Right lobe of liver (tissue), 4 donors: Measurements from ENCODE around the gene CYP1A1.

Source experiments
- POLR2A ChIP-seq: fragments of 450-650 bp; IDR thresholded peaks from one replicate; pipeline ENCODE4 v1.6.1; 2017; ENCODE audit warnings: antibody characterized with exemption, mild to moderate bottlenecking
- TF ChIP-seq, protein P1 (sequence below), 4 donors: fragments of 200-600 bp in 3 of 4; fragments of 450-650 bp in 1 of 4; IDR thresholded peaks; one replicate each; pipeline versions ENCODE4 v1.5.1 to v1.8.0; 2016 to 2022; ENCODE audit warnings: antibody characterized with exemption in 4 of 4, mild to moderate bottlenecking in 2 of 4
- donor health status: DM: no; HTN: no; CAD: no.
- donor health status: DM: no; HTN: no; CAD: no.
- donor health status: DM: no; HTN: yes; CAD: no.

- no peak for TF ChIP-seq POLR2A
- TF ChIP-seq, protein P1, sequence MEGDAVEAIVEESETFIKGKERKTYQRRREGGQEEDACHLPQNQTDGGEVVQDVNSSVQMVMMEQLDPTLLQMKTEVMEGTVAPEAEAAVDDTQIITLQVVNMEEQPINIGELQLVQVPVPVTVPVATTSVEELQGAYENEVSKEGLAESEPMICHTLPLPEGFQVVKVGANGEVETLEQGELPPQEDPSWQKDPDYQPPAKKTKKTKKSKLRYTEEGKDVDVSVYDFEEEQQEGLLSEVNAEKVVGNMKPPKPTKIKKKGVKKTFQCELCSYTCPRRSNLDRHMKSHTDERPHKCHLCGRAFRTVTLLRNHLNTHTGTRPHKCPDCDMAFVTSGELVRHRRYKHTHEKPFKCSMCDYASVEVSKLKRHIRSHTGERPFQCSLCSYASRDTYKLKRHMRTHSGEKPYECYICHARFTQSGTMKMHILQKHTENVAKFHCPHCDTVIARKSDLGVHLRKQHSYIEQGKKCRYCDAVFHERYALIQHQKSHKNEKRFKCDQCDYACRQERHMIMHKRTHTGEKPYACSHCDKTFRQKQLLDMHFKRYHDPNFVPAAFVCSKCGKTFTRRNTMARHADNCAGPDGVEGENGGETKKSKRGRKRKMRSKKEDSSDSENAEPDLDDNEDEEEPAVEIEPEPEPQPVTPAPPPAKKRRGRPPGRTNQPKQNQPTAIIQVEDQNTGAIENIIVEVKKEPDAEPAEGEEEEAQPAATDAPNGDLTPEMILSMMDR (IDR thresholded peaks at IDR 0.05), result no peak
Measured at GRCh38 chr15:74749832-74750231, 24.5 kb upstream of the CYP1A1 start.
